IMR-90 (cell line): ENCODE results near the gene GATA2. TPM values are rescaled to one million over a fixed set of nuclear protein-coding genes. Genes with fewer than 3 reads are reported as not detected.
A peak's percentile ranks its signal among the peaks of the same experiment; 100 is the strongest.

Source experiments
- ATAC-seq: fragments of 200-7000 bp; cut with Tn5 transposase; 2 replicates; pipeline ENCODE4 v1.9.1; 2020; ENCODE audit warnings: low read depth, mild to moderate bottlenecking, moderate library complexity
- BruUV-seq: library from RNA; stranded (reverse); fragments of 400-500 nt; replicated peaks from 2 replicates; lab custom pipeline; 2021; lab: Mats Ljungman, UMichigan
- CTCF ChIA-PET: fragments of 300-600 bp; formaldehyde crosslinking; extraction: SDS; loops from one replicate; lab custom pipeline; 2021; ENCODE audit warnings: antibody characterized with exemption; lab: Yijun Ruan, JAX
- POLR2A ChIA-PET: fragments of 300-600 bp; sonication (Branson Sonifier 250); formaldehyde crosslinking; loops from one replicate; lab custom pipeline; 2022; ENCODE audit warnings: antibody characterized with exemption; ENCODE audit not compliant: unreplicated experiment; lab: Charles Lee
- DNase-seq: peaks from one replicate; pipeline ENCODE4 v3.0.0; 2013
- H2AFZ ChIP-seq: replicated peaks from 2 replicates; pipeline ENCODE3; 2013; ENCODE audit warnings: low read length, mild to moderate bottlenecking; ENCODE audit not compliant: poor library complexity
- H2AK5ac ChIP-seq: 2 replicates; pipeline ENCODE4 v1.6.1; 2013; ENCODE audit warnings: low read depth, low read length, inconsistent platforms
- H2AK9ac ChIP-seq: replicated peaks from 2 replicates; pipeline ENCODE3; 2013; ENCODE audit warnings: mild to moderate bottlenecking, low read depth, low read length, moderate library complexity; ENCODE audit not compliant: poor library complexity
- H2BK120ac ChIP-seq: 2 replicates; pipeline ENCODE4 v1.6.1; 2013; ENCODE audit warnings: low read depth, low read length, inconsistent platforms
- H2BK15ac ChIP-seq: 3 replicates; pipeline ENCODE4 v1.6.1; 2013; ENCODE audit warnings: low read depth, low read length, inconsistent platforms
- H2BK20ac ChIP-seq: 2 replicates; pipeline ENCODE4 v1.6.1; 2013; ENCODE audit warnings: low read depth, mild to moderate bottlenecking, inconsistent platforms, low read length, moderate library complexity
- H2BK5ac ChIP-seq: 2 replicates; pipeline ENCODE4 v1.6.1; 2013; ENCODE audit warnings: mild to moderate bottlenecking, low read depth, low read length, inconsistent platforms; ENCODE audit not compliant: poor library complexity, severe bottlenecking
- H3K14ac ChIP-seq: replicated peaks from 2 replicates; pipeline ENCODE4 v1.6.1; 2013; ENCODE audit warnings: low read depth, low read length, inconsistent platforms
- H3K18ac ChIP-seq: 2 replicates; pipeline ENCODE4 v1.6.1; 2013; ENCODE audit warnings: low read depth, low read length, control low read depth
- H3K23ac ChIP-seq: 2 replicates; pipeline ENCODE4 v1.6.1; 2013; ENCODE audit warnings: low read depth, low read length, inconsistent platforms
- H3K27ac ChIP-seq: 2 replicates; pipeline ENCODE4 v1.5.1; 2013; ENCODE audit warnings: mild to moderate bottlenecking, control low read depth, low read length; ENCODE audit not compliant: insufficient read depth
- H3K27me3 ChIP-seq: 2 replicates; pipeline ENCODE4 v1.6.1; 2013; ENCODE audit warnings: low read length; ENCODE audit not compliant: control insufficient read depth, insufficient read depth
- H3K36me3 ChIP-seq: 2 replicates; pipeline ENCODE4 v1.6.1; 2013; ENCODE audit warnings: low read length, mixed read lengths; ENCODE audit not compliant: control insufficient read depth, insufficient read depth
- H3K4ac ChIP-seq: 2 replicates; pipeline ENCODE4 v1.6.1; 2013; ENCODE audit warnings: low read depth, low read length, inconsistent platforms
- H3K4me1 ChIP-seq: 2 replicates; pipeline ENCODE4 v1.6.1; 2013; ENCODE audit warnings: low read length, mixed read lengths; ENCODE audit not compliant: control insufficient read depth, insufficient read depth
- H3K4me2 ChIP-seq: 2 replicates; pipeline ENCODE4 v1.6.1; 2013; ENCODE audit warnings: low read depth, mild to moderate bottlenecking, control low read depth, low read length, moderate library complexity
- H3K4me3 ChIP-seq: 2 replicates; pipeline ENCODE4 v1.5.1; 2013; ENCODE audit warnings: low read depth, mild to moderate bottlenecking, control low read depth, low read length, moderate library complexity; ENCODE audit not compliant: insufficient read depth
- H3K56ac ChIP-seq: 2 replicates; pipeline ENCODE4 v1.6.1; 2013; ENCODE audit warnings: low read length, inconsistent platforms; ENCODE audit not compliant: insufficient read depth; ENCODE audit errors: extremely low read depth
- H3K79me1 ChIP-seq, 2 experiments: 2 replicates each; pipeline ENCODE4 v1.6.1; 2013; ENCODE audit warnings: low read length in 2 of 2, inconsistent platforms in 1 of 2, low read depth in 1 of 2
- H3K9ac ChIP-seq: 2 replicates; pipeline ENCODE4 v1.6.1; 2013; ENCODE audit warnings: low read depth, low read length, control low read depth
- H3K9me1 ChIP-seq: 2 replicates; pipeline ENCODE4 v1.6.1; 2013; ENCODE audit warnings: low read length, inconsistent platforms; ENCODE audit not compliant: insufficient read depth
- H3K9me3 ChIP-seq: 2 replicates; pipeline ENCODE4 v1.6.1; 2013; ENCODE audit warnings: low read length; ENCODE audit not compliant: control insufficient read depth, insufficient read depth
- H4K20me1 ChIP-seq: 2 replicates; pipeline ENCODE4 v1.6.1; 2013; ENCODE audit warnings: low read length, inconsistent platforms; ENCODE audit not compliant: insufficient read depth
- H4K5ac ChIP-seq: 2 replicates; pipeline ENCODE4 v1.6.1; 2013; ENCODE audit warnings: mild to moderate bottlenecking, low read depth, low read length, control low read depth
- H4K8ac ChIP-seq, 2 experiments: 2 replicates each; pipeline ENCODE4 v1.6.1; 2013; ENCODE audit warnings: low read depth in 2 of 2, low read length in 2 of 2, control low read depth in 1 of 2, inconsistent platforms in 1 of 2
- H4K91ac ChIP-seq: 2 replicates; pipeline ENCODE4 v1.6.1; 2013; ENCODE audit warnings: low read depth, low read length, inconsistent platforms; ENCODE audit not compliant: insufficient read depth
- BHLHE40 ChIP-seq: fragments of 150-350 bp; IDR thresholded peaks from 2 replicates; pipeline ENCODE4 v1.6.1; 2016; ENCODE audit warnings: mild to moderate bottlenecking, low read depth, low read length
- CEBPB ChIP-seq: IDR thresholded peaks from 2 replicates; pipeline ENCODE4 v1.6.1; 2012; ENCODE audit warnings: low read depth, low read length, improper control_type of control experiment
- CHD1 ChIP-seq: IDR thresholded peaks from 2 replicates; pipeline ENCODE4 v1.6.1; 2012; ENCODE audit warnings: low read depth, low read length, improper control_type of control experiment
- CTCF ChIP-seq: conservative IDR thresholded peaks from 2 replicates; pipeline ENCODE4 v1.5.1; 2012; ENCODE audit warnings: mild to moderate bottlenecking, low read depth, low read length, improper control_type of control experiment
- ELK1 ChIP-seq: fragments of 150-350 bp; IDR thresholded peaks from 2 replicates; pipeline ENCODE4 v1.6.1; 2016; ENCODE audit warnings: low read depth, mild to moderate bottlenecking, low read length, moderate library complexity, borderline replicate concordance
- FOS ChIP-seq: fragments of 150-350 bp; IDR thresholded peaks from 2 replicates; pipeline ENCODE4 v1.6.1; 2016; ENCODE audit warnings: low read depth, low read length
- MAFK ChIP-seq: IDR thresholded peaks from 2 replicates; pipeline ENCODE4 v1.6.1; 2012; ENCODE audit warnings: low read depth, low read length, improper control_type of control experiment
- MAZ ChIP-seq: IDR thresholded peaks from 2 replicates; pipeline ENCODE4 v1.6.1; 2012; ENCODE audit warnings: low read depth, mild to moderate bottlenecking, low read length, improper control_type of control experiment, moderate library complexity, borderline replicate concordance
- MXI1 ChIP-seq: IDR thresholded peaks from 2 replicates; pipeline ENCODE4 v1.6.1; 2012; ENCODE audit warnings: low read depth, mild to moderate bottlenecking, low read length, moderate library complexity, borderline replicate concordance
- NFE2L2 ChIP-seq: fragments of 150-350 bp; IDR thresholded peaks from 2 replicates; pipeline ENCODE4 v1.6.1; 2016; ENCODE audit warnings: low read depth, mild to moderate bottlenecking, low read length
- POLR2A ChIP-seq: IDR thresholded peaks from 2 replicates; pipeline ENCODE4 v1.6.1; 2012; ENCODE audit warnings: mild to moderate bottlenecking, low read depth, low read length
- RAD21 ChIP-seq: IDR thresholded peaks from 2 replicates; pipeline ENCODE4 v1.6.1; 2012; ENCODE audit warnings: low read length, improper control_type of control experiment
- RCOR1 ChIP-seq: IDR thresholded peaks from 2 replicates; pipeline ENCODE4 v1.6.1; 2012; ENCODE audit warnings: mild to moderate bottlenecking, low read length, improper control_type of control experiment; ENCODE audit not compliant: insufficient replicate concordance
- RFX5 ChIP-seq: IDR thresholded peaks from 2 replicates; pipeline ENCODE4 v1.8.0; 2012; ENCODE audit warnings: low read depth, mild to moderate bottlenecking, low read length, moderate library complexity
- SMC3 ChIP-seq: fragments of 150-350 bp; IDR thresholded peaks from 2 replicates; pipeline ENCODE4 v1.6.1; 2016; ENCODE audit warnings: low read depth, mild to moderate bottlenecking, antibody characterized with exemption, low read length, moderate library complexity
- USF2 ChIP-seq: fragments of 150-350 bp; IDR thresholded peaks from 2 replicates; pipeline ENCODE4 v1.6.1; 2017; ENCODE audit warnings: mild to moderate bottlenecking, antibody characterized with exemption, low read length, low read depth
- WGBS, 2 experiments: methylation state at CpG; one replicate each; pipeline versions ENCODE4 v1.1.5 to v1.1.7; 2013; ENCODE audit warnings: missing lambda C conversion rate in 2 of 2; ENCODE audit not compliant: insufficient read length in 1 of 2; ENCODE audit errors: extremely low coverage in 2 of 2; 5-methylcytosine and 5-hydroxymethylcytosine counted together
- dilution Hi-C: fragments of 300-500 bp; cut with HindIII; formaldehyde crosslinking; loops from one replicate; pipeline ENCODE4 v1.14.3; 2018; ENCODE audit warnings: low sequenced_read_pairs; ENCODE audit not compliant: unreplicated experiment
- in situ Hi-C: fragments of 300-500 bp; cut with MboI; formaldehyde crosslinking; loops from 3 replicates; pipeline ENCODE4 v1.14.3; 2019; ENCODE audit warnings: low sequenced_read_pairs, inconsistent platforms, mixed read lengths
- intact Hi-C: fragments of 100-400 bp; cut with micrococcal nuclease; formaldehyde crosslinking; loops from 2 replicates; pipeline ENCODE4 v1.10.0; 2022
- polyA plus RNA-seq, 3 experiments: library from polyadenylated mRNA; depleted of rRNA; stranded (reverse); fragments of >200 nt; gene quantifications; 2 replicates each; pipeline ENCODE4 v1.2.3, GENCODE V29; 2012; ENCODE audit warnings: low replicate concordance in 1 of 3
- total RNA-seq: library from RNA; depleted of rRNA; stranded (reverse); fragments of >200 nt; gene quantifications from 2 replicates; pipeline ENCODE4 v1.2.3, GENCODE V29; 2012

GATA2 gene
- total and polyA plus RNA-seq, 2 of the 4 experiments (the other 2 are of a cell fraction), result 2.2 to 13.5 TPM

GRCh38 chr3:128447561-128448013 lies 45.4 kb downstream of the GATA2 start:
- Histone ChIP-seq H3K79me1 (no peaks in the 10 kb centered on the region), H3K9me1 (0 out of 2 replicates have a peak, but pooled peaks cover 4% of the 10 kb centered on the region), H3K4ac (no peak overlapping the region), H3K4me2 (no peak overlapping the region), H3K18ac (no peak overlapping the region), H4K20me1 (no peaks in the 10 kb centered on the region), H4K8ac (no peak overlapping the region), H3K27ac (no peak overlapping the region), H2AK9ac (no peak overlapping the region), H3K27me3 (peaks cover 42% of the 10 kb centered on the region), H3K56ac (no peak overlapping the region), H3K4me1 (no peaks in the 10 kb centered on the region), H2AFZ (peak overlapping the region; percentile 63), H2BK120ac (no peak overlapping the region), H3K9me3 (no peaks in the 10 kb centered on the region), H3K36me3 (no peaks in the 10 kb centered on the region), H3K4me3 (no peak overlapping the region), H2BK20ac (no peak overlapping the region), H4K91ac (no peak overlapping the region), H3K14ac (no peak overlapping the region), H2AK5ac (no peak overlapping the region), H2BK15ac (no peak overlapping the region), H4K5ac (no peak overlapping the region), H3K23ac (no peak overlapping the region), H3K9ac (no peak overlapping the region), H2BK5ac (no peak overlapping the region)
- POLR2A ChIA-PET, result no interaction called here
- no TSS peak for BruUV-seq
- CTCF ChIA-PET, result no interaction called here
- WGBS, 2 experiments, result 80% methylated on average over 1 of the region's 3 CpGs; no CpG with 5 or more reads in 1 of the 2 experiments
- dilution Hi-C loops, result no loop called here
- ATAC-seq (no peak), DNase-seq (no peak)
- no peak for TF ChIP-seq CTCF
- TF ChIP-seq CHD1, result no peak
- no peak for TF ChIP-seq ELK1
- TF ChIP-seq USF2, result no peak
- TF ChIP-seq MAFK, result no peak
- no peak for TF ChIP-seq CEBPB
- TF ChIP-seq RAD21, result no peak
- TF ChIP-seq RCOR1, result no peak
- no peak for TF ChIP-seq MAZ
- TF ChIP-seq SMC3, result no peak
- TF ChIP-seq MXI1, result no peak
- TF ChIP-seq RFX5, result no peak
- TF ChIP-seq NFE2L2, result no peak
- TF ChIP-seq BHLHE40, result no peak
- no peak for TF ChIP-seq FOS
- TF ChIP-seq POLR2A, result no peak
- in situ Hi-C loops, result no loop called here
- intact Hi-C loops, result no loop called here
